Measurements from ENCODE around the gene SLC29A3.

The SLC29A3 gene

GRCh38 chr10:71343392-71343773 lies 24.3 kb downstream of the SLC29A3 start:
- TF ChIP-seq YY1 (IDR thresholded peaks at IDR 0.05; ENCODE audit: insufficient read depth, insufficient read length) = no peak
- TF ChIP-seq SUZ12 (IDR thresholded peaks at IDR 0.05; ENCODE audit: extremely low read depth, insufficient read depth, insufficient read length) = no peak
- TF ChIP-seq ZNF274 (IDR thresholded peaks at IDR 0.05; ENCODE audit: low read depth, low read length) = no peak
- H3K27me3 ChIP-seq (ENCODE audit: insufficient read depth, insufficient read length) = no peaks in the 10 kb centered on the region
- no peak overlapping the region for H3K4me3 ChIP-seq (ENCODE audit: insufficient read length, low read depth)
- H3K9me3 ChIP-seq (ENCODE audit: insufficient read depth, low read length) = no peaks in the 10 kb centered on the region
- no peaks in the 10 kb centered on the region for H3K36me3 ChIP-seq (ENCODE audit: insufficient read depth, insufficient read length, low read length)
- peaks cover 26% of the 10 kb centered on the region for H3K4me1 ChIP-seq (ENCODE audit: insufficient read depth, insufficient read length)
- H3K9ac ChIP-seq (ENCODE audit: insufficient read length, low read depth) = no peak overlapping the region
- no peak for DNase-seq (ENCODE audit: low read depth, low spot score)

GRCh38 chr10:71344154-71344925 lies 25.3 kb downstream of the SLC29A3 start:
- no peaks in the 10 kb centered on the region for H3K36me3 ChIP-seq (ENCODE audit: insufficient read depth, insufficient read length, low read length)
- DNase-seq (ENCODE audit: low read depth, low spot score) = peak; percentile 84
- no peak overlapping the region for H3K4me3 ChIP-seq (ENCODE audit: insufficient read length, low read depth)
- H3K9me3 ChIP-seq (ENCODE audit: insufficient read depth, low read length) = no peaks in the 10 kb centered on the region
- no peaks in the 10 kb centered on the region for H3K27me3 ChIP-seq (ENCODE audit: insufficient read depth, insufficient read length)
- H3K4me1 ChIP-seq (ENCODE audit: insufficient read depth, insufficient read length) = peaks cover 26% of the 10 kb centered on the region
- H3K9ac ChIP-seq (ENCODE audit: insufficient read length, low read depth) = no peak overlapping the region
- no peak for TF ChIP-seq YY1 (IDR thresholded peaks at IDR 0.05; ENCODE audit: insufficient read depth, insufficient read length)
- TF ChIP-seq SUZ12 (IDR thresholded peaks at IDR 0.05; ENCODE audit: extremely low read depth, insufficient read depth, insufficient read length) = no peak
- TF ChIP-seq ZNF274 (IDR thresholded peaks at IDR 0.05; ENCODE audit: low read depth, low read length) = no peak

GRCh38 chr10:71344993-71345480 lies 26.0 kb downstream of the SLC29A3 start:
- Histone ChIP-seq H3K27me3 (ENCODE audit: insufficient read depth, insufficient read length) (no peaks in the 10 kb centered on the region), H3K4me3 (ENCODE audit: insufficient read length, low read depth) (no peak overlapping the region), H3K9ac (ENCODE audit: insufficient read length, low read depth) (no peak overlapping the region), H3K9me3 (ENCODE audit: insufficient read depth, low read length) (no peaks in the 10 kb centered on the region), H3K4me1 (ENCODE audit: insufficient read depth, insufficient read length) (peaks cover 23% of the 10 kb centered on the region), H3K36me3 (ENCODE audit: insufficient read depth, insufficient read length, low read length) (no peaks in the 10 kb centered on the region)
- DNase-seq (ENCODE audit: low read depth, low spot score) = no peak
- TF ChIP-seq ZNF274 (IDR thresholded peaks at IDR 0.05; ENCODE audit: low read depth, low read length) = no peak
- no peak for TF ChIP-seq YY1 (IDR thresholded peaks at IDR 0.05; ENCODE audit: insufficient read depth, insufficient read length)
- no peak for TF ChIP-seq SUZ12 (IDR thresholded peaks at IDR 0.05; ENCODE audit: extremely low read depth, insufficient read depth, insufficient read length)

- Histone ChIP-seq H3K27me3 (ENCODE audit: insufficient read depth, insufficient read length) (no peaks in the 10 kb centered on the region), H3K4me3 (ENCODE audit: insufficient read length, low read depth) (no peak overlapping the region), H3K9ac (ENCODE audit: insufficient read length, low read depth) (no peak overlapping the region), H3K36me3 (ENCODE audit: insufficient read depth, insufficient read length, low read length) (no peaks in the 10 kb centered on the region), H3K9me3 (ENCODE audit: insufficient read depth, low read length) (no peaks in the 10 kb centered on the region), H3K4me1 (ENCODE audit: insufficient read depth, insufficient read length) (peaks cover 23% of the 10 kb centered on the region)
- TF ChIP-seq SUZ12 (IDR thresholded peaks at IDR 0.05; ENCODE audit: extremely low read depth, insufficient read depth, insufficient read length) (no peak), YY1 (IDR thresholded peaks at IDR 0.05; ENCODE audit: insufficient read depth, insufficient read length) (no peak)
- DNase-seq (ENCODE audit: low read depth, low spot score) = no peak
Measured at GRCh38 chr10:71345694-71346093, 26.6 kb downstream of the SLC29A3 start.

GRCh38 chr10:71346731-71347130 lies 27.7 kb downstream of the SLC29A3 start:
- peaks cover 20% of the 10 kb centered on the region for H3K4me1 ChIP-seq (ENCODE audit: insufficient read depth, insufficient read length)
- no peak for TF ChIP-seq SUZ12 (IDR thresholded peaks at IDR 0.05; ENCODE audit: extremely low read depth, insufficient read depth, insufficient read length)
- TF ChIP-seq YY1 (IDR thresholded peaks at IDR 0.05; ENCODE audit: insufficient read depth, insufficient read length) = no peak
- TF ChIP-seq ZNF274 (IDR thresholded peaks at IDR 0.05; ENCODE audit: low read depth, low read length) = no peak
- H3K4me3 ChIP-seq (ENCODE audit: insufficient read length, low read depth) = no peak overlapping the region
- no peak for DNase-seq (ENCODE audit: low read depth, low spot score)
- H3K9ac ChIP-seq (ENCODE audit: insufficient read length, low read depth) = no peak overlapping the region
- no peaks in the 10 kb centered on the region for H3K27me3 ChIP-seq (ENCODE audit: insufficient read depth, insufficient read length)
- H3K36me3 ChIP-seq (ENCODE audit: insufficient read depth, insufficient read length, low read length) = no peaks in the 10 kb centered on the region
- no peaks in the 10 kb centered on the region for H3K9me3 ChIP-seq (ENCODE audit: insufficient read depth, low read length)

GRCh38 chr10:71347587-71348395 lies 28.7 kb downstream of the SLC29A3 start:
- no peak overlapping the region for H3K4me3 ChIP-seq (ENCODE audit: insufficient read length, low read depth)
- peaks cover 20% of the 10 kb centered on the region for H3K4me1 ChIP-seq (ENCODE audit: insufficient read depth, insufficient read length)
- TF ChIP-seq SUZ12 (IDR thresholded peaks at IDR 0.05; ENCODE audit: extremely low read depth, insufficient read depth, insufficient read length) = no peak
- TF ChIP-seq YY1 (IDR thresholded peaks at IDR 0.05; ENCODE audit: insufficient read depth, insufficient read length) = no peak
- TF ChIP-seq ZNF274 (IDR thresholded peaks at IDR 0.05; ENCODE audit: low read depth, low read length) = no peak
- peak overlapping the region; percentile 36 for H3K9ac ChIP-seq (ENCODE audit: insufficient read length, low read depth)
- H3K36me3 ChIP-seq (ENCODE audit: insufficient read depth, insufficient read length, low read length) = no peaks in the 10 kb centered on the region
- no peaks in the 10 kb centered on the region for H3K27me3 ChIP-seq (ENCODE audit: insufficient read depth, insufficient read length)
- DNase-seq (ENCODE audit: low read depth, low spot score) = no peak
- no peaks in the 10 kb centered on the region for H3K9me3 ChIP-seq (ENCODE audit: insufficient read depth, low read length)

- DNase-seq (ENCODE audit: low read depth, low spot score) = no peak
- Histone ChIP-seq H3K4me1 (ENCODE audit: insufficient read depth, insufficient read length) (peaks cover 17% of the 10 kb centered on the region), H3K4me3 (ENCODE audit: insufficient read length, low read depth) (no peak overlapping the region), H3K36me3 (ENCODE audit: insufficient read depth, insufficient read length, low read length) (no peaks in the 10 kb centered on the region), H3K9ac (ENCODE audit: insufficient read length, low read depth) (no peak overlapping the region), H3K27me3 (ENCODE audit: insufficient read depth, insufficient read length) (no peaks in the 10 kb centered on the region), H3K9me3 (ENCODE audit: insufficient read depth, low read length) (no peaks in the 10 kb centered on the region)
- TF ChIP-seq SUZ12 (IDR thresholded peaks at IDR 0.05; ENCODE audit: extremely low read depth, insufficient read depth, insufficient read length) (no peak), ZNF274 (IDR thresholded peaks at IDR 0.05; ENCODE audit: low read depth, low read length) (no peak), YY1 (IDR thresholded peaks at IDR 0.05; ENCODE audit: insufficient read depth, insufficient read length) (no peak)
Measured at GRCh38 chr10:71348850-71349249, 29.8 kb downstream of the SLC29A3 start.
